ENCODE results near the gene MPV17L2.

The MPV17L2 gene

GRCh38 chr19:18183529-18183928 is 9.5 kb upstream of the MPV17L2 start:
- Histone ChIP-seq H3K4ac (ENCODE audit: low read depth in 1 of 2, low read length in 2 of 2) (no peak overlapping the region), H3K27ac (ENCODE audit: low read length, poor library complexity, severe bottlenecking) (no peak overlapping the region), H2AK5ac (ENCODE audit: low read length, severe bottlenecking) (no peak overlapping the region), H2BK15ac (ENCODE audit: low read depth, poor library complexity, severe bottlenecking) (no peak overlapping the region), H2AFZ (ENCODE audit: low read depth, low read length) (no peak overlapping the region), H4K91ac (ENCODE audit: low read length) (no peak overlapping the region), H3K18ac (ENCODE audit: low read depth in 1 of 2, low read length in 2 of 2) (no peak overlapping the region), H2BK12ac (ENCODE audit: low read length in 2 of 2) (no peak overlapping the region), H3K79me1 (replicated peaks; ENCODE audit: low read length, poor library complexity, severe bottlenecking) (no peaks in the 10 kb centered on the region), H3K9ac (ENCODE audit: low read length) (no peak overlapping the region), H3K4me3 (ENCODE audit: insufficient read depth in 1 of 2, low read depth in 1 of 2, low read length in 2 of 2) (no peak overlapping the region), H3K36me3 (ENCODE audit: control insufficient read depth in 1 of 2, insufficient read depth in 2 of 2, low read depth in 1 of 2, low read length in 2 of 2) (peaks cover 0 to 4% of the 10 kb centered on the region in 2 experiments), H3K23ac (ENCODE audit: low read length in 2 of 2) (no peak overlapping the region), H3K14ac (ENCODE audit: low read length in 2 of 2) (no peak overlapping the region), H3K27me3 (ENCODE audit: control insufficient read depth in 1 of 2, insufficient read depth in 1 of 2, low read length in 2 of 2) (no peaks in the 10 kb centered on the region), H3K9me3 (ENCODE audit: control insufficient read depth, low read length) (no peaks in the 10 kb centered on the region), H3K4me1 (ENCODE audit: control insufficient read depth, insufficient read depth, low read depth, low read length) (no peaks in the 10 kb centered on the region), H2BK5ac (ENCODE audit: low read depth, low read length, poor library complexity, severe bottlenecking) (no peak overlapping the region), H3K4me2 (ENCODE audit: low read length, poor library complexity, severe bottlenecking) (no peak overlapping the region), H2BK120ac (ENCODE audit: low read depth, low read length) (no peak overlapping the region), H4K8ac (ENCODE audit: low read length) (no peak overlapping the region)
- DNase-seq, result no peak

- Histone ChIP-seq H4K8ac (ENCODE audit: low read length) (no peak overlapping the region), H3K14ac (ENCODE audit: low read length in 2 of 2) (no peak overlapping the region), H3K27me3 (ENCODE audit: control insufficient read depth in 1 of 2, insufficient read depth in 1 of 2, low read length in 2 of 2) (no peaks in the 10 kb centered on the region), H3K27ac (ENCODE audit: low read length, poor library complexity, severe bottlenecking) (no peak overlapping the region), H3K4ac (ENCODE audit: low read depth in 1 of 2, low read length in 2 of 2) (no peak overlapping the region), H3K23ac (ENCODE audit: low read length in 2 of 2) (no peak overlapping the region), H2AK5ac (ENCODE audit: low read length, severe bottlenecking) (no peak overlapping the region), H3K4me3 (ENCODE audit: insufficient read depth in 1 of 2, low read depth in 1 of 2, low read length in 2 of 2) (no peak overlapping the region), H2AFZ (ENCODE audit: low read depth, low read length) (no peak overlapping the region), H3K4me2 (ENCODE audit: low read length, poor library complexity, severe bottlenecking) (no peak overlapping the region), H4K91ac (ENCODE audit: low read length) (no peak overlapping the region), H3K36me3 (ENCODE audit: control insufficient read depth in 1 of 2, insufficient read depth in 2 of 2, low read depth in 1 of 2, low read length in 2 of 2) (no peaks in the 10 kb centered on the region), H3K79me1 (replicated peaks; ENCODE audit: low read length, poor library complexity, severe bottlenecking) (no peaks in the 10 kb centered on the region), H3K4me1 (ENCODE audit: control insufficient read depth, insufficient read depth, low read depth, low read length) (no peaks in the 10 kb centered on the region), H2BK120ac (ENCODE audit: low read depth, low read length) (no peak overlapping the region), H2BK5ac (ENCODE audit: low read depth, low read length, poor library complexity, severe bottlenecking) (no peak overlapping the region), H3K18ac (ENCODE audit: low read depth in 1 of 2, low read length in 2 of 2) (no peak overlapping the region), H3K9me3 (ENCODE audit: control insufficient read depth, low read length) (no peaks in the 10 kb centered on the region), H2BK15ac (ENCODE audit: low read depth, poor library complexity, severe bottlenecking) (no peak overlapping the region), H2BK12ac (ENCODE audit: low read length in 2 of 2) (no peak overlapping the region), H3K9ac (ENCODE audit: low read length) (no peak overlapping the region)
- DNase-seq, result no peak
- 53% methylated on average over 6 of the region's 6 CpGs for WGBS
These were observed 7.5 kb upstream of the MPV17L2 start for GRCh38 chr19:18185538-18185937.

GRCh38 chr19:18190278-18190677 is 2.7 kb upstream of the MPV17L2 start:
- H3K9me3 ChIP-seq (ENCODE audit: control insufficient read depth, low read length), result no peaks in the 10 kb centered on the region
- H2BK5ac ChIP-seq (ENCODE audit: low read depth, low read length, poor library complexity, severe bottlenecking), result no peak overlapping the region
- no peak overlapping the region for H3K23ac ChIP-seq (ENCODE audit: low read length in 2 of 2)
- H2BK15ac ChIP-seq (ENCODE audit: low read depth, poor library complexity, severe bottlenecking), result no peak overlapping the region
- H3K4ac ChIP-seq (ENCODE audit: low read depth in 1 of 2, low read length in 2 of 2), result no peak overlapping the region
- H3K27me3 ChIP-seq (ENCODE audit: control insufficient read depth in 1 of 2, insufficient read depth in 1 of 2, low read length in 2 of 2), result no peaks in the 10 kb centered on the region
- H2AFZ ChIP-seq (ENCODE audit: low read depth, low read length), result no peak overlapping the region
- no peak overlapping the region for H3K4me3 ChIP-seq (ENCODE audit: insufficient read depth in 1 of 2, low read depth in 1 of 2, low read length in 2 of 2)
- no peak for DNase-seq
- H3K4me1 ChIP-seq (ENCODE audit: control insufficient read depth, insufficient read depth, low read depth, low read length), result peaks cover 16% of the 10 kb centered on the region
- H3K36me3 ChIP-seq (ENCODE audit: control insufficient read depth in 1 of 2, insufficient read depth in 2 of 2, low read depth in 1 of 2, low read length in 2 of 2), result peaks cover 0 to 6% of the 10 kb centered on the region in 2 experiments
- no peak overlapping the region for H4K91ac ChIP-seq (ENCODE audit: low read length)
- no peak overlapping the region for H3K14ac ChIP-seq (ENCODE audit: low read length in 2 of 2)
- no peak overlapping the region for H3K27ac ChIP-seq (ENCODE audit: low read length, poor library complexity, severe bottlenecking)
- no peak overlapping the region for H4K8ac ChIP-seq (ENCODE audit: low read length)
- no peak overlapping the region for H2AK5ac ChIP-seq (ENCODE audit: low read length, severe bottlenecking)
- H3K79me1 ChIP-seq (replicated peaks; ENCODE audit: low read length, poor library complexity, severe bottlenecking), result peaks cover 14% of the 10 kb centered on the region
- no peak overlapping the region for H3K4me2 ChIP-seq (ENCODE audit: low read length, poor library complexity, severe bottlenecking)
- H3K9ac ChIP-seq (ENCODE audit: low read length), result no peak overlapping the region
- no peak overlapping the region for H2BK12ac ChIP-seq (ENCODE audit: low read length in 2 of 2)
- WGBS, result 88% methylated on average over 3 of the region's 4 CpGs
- H2BK120ac ChIP-seq (ENCODE audit: low read depth, low read length), result no peak overlapping the region
- H3K18ac ChIP-seq (ENCODE audit: low read depth in 1 of 2, low read length in 2 of 2), result no peak overlapping the region

- peak overlapping the region; percentile 69 for H3K4me2 ChIP-seq (ENCODE audit: low read length, poor library complexity, severe bottlenecking)
- H3K4ac ChIP-seq (ENCODE audit: low read depth in 1 of 2, low read length in 2 of 2), result no peak overlapping the region
- no peaks in the 10 kb centered on the region for H3K27me3 ChIP-seq (ENCODE audit: control insufficient read depth in 1 of 2, insufficient read depth in 1 of 2, low read length in 2 of 2)
- peaks cover 10 to 17% of the 10 kb centered on the region in 2 experiments for H3K36me3 ChIP-seq (ENCODE audit: control insufficient read depth in 1 of 2, insufficient read depth in 2 of 2, low read depth in 1 of 2, low read length in 2 of 2)
- H3K18ac ChIP-seq (ENCODE audit: low read depth in 1 of 2, low read length in 2 of 2), result no peak overlapping the region
- no peak overlapping the region for H2AFZ ChIP-seq (ENCODE audit: low read depth, low read length)
- peaks cover 16% of the 10 kb centered on the region for H3K4me1 ChIP-seq (ENCODE audit: control insufficient read depth, insufficient read depth, low read depth, low read length)
- no peak overlapping the region for H2BK120ac ChIP-seq (ENCODE audit: low read depth, low read length)
- no peak for DNase-seq
- no peak overlapping the region for H2AK5ac ChIP-seq (ENCODE audit: low read length, severe bottlenecking)
- no peak overlapping the region for H3K23ac ChIP-seq (ENCODE audit: low read length in 2 of 2)
- peak overlapping the region in 1 of 2 experiments; percentile 80 for H3K4me3 ChIP-seq (ENCODE audit: insufficient read depth in 1 of 2, low read depth in 1 of 2, low read length in 2 of 2)
- H3K14ac ChIP-seq (ENCODE audit: low read length in 2 of 2), result no peak overlapping the region
- H4K91ac ChIP-seq (ENCODE audit: low read length), result no peak overlapping the region
- H3K9me3 ChIP-seq (ENCODE audit: control insufficient read depth, low read length), result no peaks in the 10 kb centered on the region
- H3K9ac ChIP-seq (ENCODE audit: low read length), result peak overlapping the region; percentile 91
- H4K8ac ChIP-seq (ENCODE audit: low read length), result no peak overlapping the region
- no peak overlapping the region for H2BK12ac ChIP-seq (ENCODE audit: low read length in 2 of 2)
- no peak overlapping the region for H2BK5ac ChIP-seq (ENCODE audit: low read depth, low read length, poor library complexity, severe bottlenecking)
- no peak overlapping the region for H2BK15ac ChIP-seq (ENCODE audit: low read depth, poor library complexity, severe bottlenecking)
- peaks cover 14% of the 10 kb centered on the region for H3K79me1 ChIP-seq (replicated peaks; ENCODE audit: low read length, poor library complexity, severe bottlenecking)
- H3K27ac ChIP-seq (ENCODE audit: low read length, poor library complexity, severe bottlenecking), result no peak overlapping the region
- WGBS, result 88% methylated on average over 4 of the region's 5 CpGs
These were observed 1.4 kb upstream of the MPV17L2 start for GRCh38 chr19:18191640-18192062.

All from mesenchymal stem cell (in vitro differentiated cells and primary cell).